SU-DHL-6 (cell line): Measurements from ENCODE around the gene NME4.

Experiments used
- H2AFZ ChIP-seq: fragments of 200-600 bp; sonication (generic); 2 replicates; pipeline ENCODE4 v1.6.1; 2014; ENCODE audit warnings: low read depth, mild to moderate bottlenecking, moderate library complexity, mixed read lengths, antibody characterized with exemption, low read length; ENCODE audit not compliant: severe bottlenecking
- H3F3A ChIP-seq: fragments of 200-600 bp; shearing (Covaris generic); 2 replicates; pipeline ENCODE4 v1.6.0; 2016; ENCODE audit warnings: antibody characterized with exemption, mild to moderate bottlenecking; ENCODE audit not compliant: insufficient read depth
- H3K27ac ChIP-seq: fragments of 200-600 bp; sonication (generic); 2 replicates; pipeline ENCODE4 v1.5.1; 2016; ENCODE audit warnings: low read depth, mild to moderate bottlenecking, low read length, moderate library complexity, mixed read lengths
- H3K27me3 ChIP-seq: fragments of 200-600 bp; sonication (generic), shearing (Covaris generic); 2 replicates; pipeline ENCODE4 v1.6.0; 2014; ENCODE audit warnings: mild to moderate bottlenecking, low read length
- H3K36me3 ChIP-seq: fragments of 200-600 bp; sonication (generic); 2 replicates; pipeline ENCODE4 v1.6.1; 2014; ENCODE audit warnings: mild to moderate bottlenecking, low read length, mixed read lengths
- H3K4me2 ChIP-seq: fragments of 300-600, 200-600 bp; shearing (Covaris generic), sonication (generic); 2 replicates; pipeline ENCODE4 v1.6.0; 2014; ENCODE audit warnings: low read length, low read depth, mild to moderate bottlenecking; ENCODE audit not compliant: poor library complexity, severe bottlenecking
- H3K4me3 ChIP-seq: fragments of 200-600 bp; sonication (generic); 2 replicates; pipeline ENCODE4 v1.5.1; 2014; ENCODE audit warnings: antibody characterized with exemption, low read length, mild to moderate bottlenecking, mixed read lengths; ENCODE audit not compliant: insufficient read depth, poor library complexity, severe bottlenecking
- H3K79me2 ChIP-seq: fragments of 200-600 bp; sonication (generic); 2 replicates; pipeline ENCODE4 v1.6.1; 2014; ENCODE audit warnings: mild to moderate bottlenecking, low read length, moderate library complexity; ENCODE audit not compliant: insufficient read depth
- H3K9ac ChIP-seq: fragments of 200-600 bp; sonication (generic); 2 replicates; pipeline ENCODE4 v1.7.0; 2014; ENCODE audit warnings: mild to moderate bottlenecking, low read length
- H3K9me2 ChIP-seq: fragments of 200-600 bp; sonication (generic); replicated peaks from 2 replicates; pipeline ENCODE4 v1.6.1; 2014; ENCODE audit warnings: low read length; ENCODE audit not compliant: insufficient read depth
- H3K9me3 ChIP-seq: fragments of 200-600 bp; sonication (generic); 2 replicates; pipeline ENCODE4 v1.6.1; 2014; ENCODE audit warnings: low read length, mixed read lengths; ENCODE audit not compliant: insufficient read depth
- H4K20me1 ChIP-seq: fragments of 200-600 bp; sonication (generic); 2 replicates; pipeline ENCODE4 v1.6.1; 2014; ENCODE audit warnings: low read depth, mild to moderate bottlenecking, antibody characterized with exemption, low read length, moderate library complexity, mixed read lengths
- EZH2phosphoT487 ChIP-seq: fragments of 200-600 bp; sonication (generic), shearing (Covaris generic); conservative IDR thresholded peaks from 2 replicates; pipeline ENCODE4 v1.6.1; 2018; ENCODE audit warnings: mild to moderate bottlenecking, antibody characterized with exemption, low read length, moderate library complexity, mixed read lengths
- TF ChIP-seq, protein P1 (sequence below): fragments of 200-600 bp; sonication (generic); IDR thresholded peaks from one replicate; pipeline ENCODE4 v1.5.1; 2017; ENCODE audit warnings: antibody characterized with exemption, mild to moderate bottlenecking, low read length, moderate library complexity; ENCODE audit not compliant: insufficient read depth, poor library complexity, severe bottlenecking

Gene NME4

DNA sequence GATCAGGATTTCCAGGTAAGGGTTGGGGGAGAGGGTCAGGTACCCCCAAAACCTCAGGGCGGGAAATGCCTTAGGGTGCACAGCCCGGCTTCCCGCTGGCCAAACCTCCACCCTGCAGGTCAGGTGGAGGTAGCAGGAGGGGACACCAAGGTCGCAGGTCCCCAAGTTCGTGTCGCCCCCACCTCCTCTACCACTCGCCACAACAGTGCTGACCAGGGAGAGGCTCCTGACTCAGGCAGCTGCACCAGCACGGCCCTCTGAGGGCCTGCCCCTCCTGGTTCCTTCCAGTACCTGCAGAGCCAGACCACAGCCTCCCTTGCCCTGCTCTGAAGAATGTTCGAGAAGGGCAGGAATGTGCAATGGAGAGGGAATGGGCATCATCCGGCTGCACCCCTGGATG lies 30.5 kb upstream of the NME4 start:
- no peak overlapping the region for H3K9ac ChIP-seq
- H3K9me3 ChIP-seq = no peaks in the 10 kb centered on the region
- H4K20me1 ChIP-seq = no peaks in the 10 kb centered on the region
- no peaks in the 10 kb centered on the region for H3K27me3 ChIP-seq
- no peaks in the 10 kb centered on the region for H3K9me2 ChIP-seq
- H3K27ac ChIP-seq = no peak overlapping the region
- H3K4me2 ChIP-seq = no peak overlapping the region
- H2AFZ ChIP-seq = no peak overlapping the region
- no peaks in the 10 kb centered on the region for H3K36me3 ChIP-seq
- no peak overlapping the region for H3K4me3 ChIP-seq
- no peaks in the 10 kb centered on the region for H3K79me2 ChIP-seq
- H3F3A ChIP-seq = 0 out of 2 replicates have a peak, but pooled peaks cover 4% of the 10 kb centered on the region
- TF ChIP-seq, protein P1, sequence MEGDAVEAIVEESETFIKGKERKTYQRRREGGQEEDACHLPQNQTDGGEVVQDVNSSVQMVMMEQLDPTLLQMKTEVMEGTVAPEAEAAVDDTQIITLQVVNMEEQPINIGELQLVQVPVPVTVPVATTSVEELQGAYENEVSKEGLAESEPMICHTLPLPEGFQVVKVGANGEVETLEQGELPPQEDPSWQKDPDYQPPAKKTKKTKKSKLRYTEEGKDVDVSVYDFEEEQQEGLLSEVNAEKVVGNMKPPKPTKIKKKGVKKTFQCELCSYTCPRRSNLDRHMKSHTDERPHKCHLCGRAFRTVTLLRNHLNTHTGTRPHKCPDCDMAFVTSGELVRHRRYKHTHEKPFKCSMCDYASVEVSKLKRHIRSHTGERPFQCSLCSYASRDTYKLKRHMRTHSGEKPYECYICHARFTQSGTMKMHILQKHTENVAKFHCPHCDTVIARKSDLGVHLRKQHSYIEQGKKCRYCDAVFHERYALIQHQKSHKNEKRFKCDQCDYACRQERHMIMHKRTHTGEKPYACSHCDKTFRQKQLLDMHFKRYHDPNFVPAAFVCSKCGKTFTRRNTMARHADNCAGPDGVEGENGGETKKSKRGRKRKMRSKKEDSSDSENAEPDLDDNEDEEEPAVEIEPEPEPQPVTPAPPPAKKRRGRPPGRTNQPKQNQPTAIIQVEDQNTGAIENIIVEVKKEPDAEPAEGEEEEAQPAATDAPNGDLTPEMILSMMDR = no peak
- TF ChIP-seq EZH2phosphoT487 = no peak

DNA sequence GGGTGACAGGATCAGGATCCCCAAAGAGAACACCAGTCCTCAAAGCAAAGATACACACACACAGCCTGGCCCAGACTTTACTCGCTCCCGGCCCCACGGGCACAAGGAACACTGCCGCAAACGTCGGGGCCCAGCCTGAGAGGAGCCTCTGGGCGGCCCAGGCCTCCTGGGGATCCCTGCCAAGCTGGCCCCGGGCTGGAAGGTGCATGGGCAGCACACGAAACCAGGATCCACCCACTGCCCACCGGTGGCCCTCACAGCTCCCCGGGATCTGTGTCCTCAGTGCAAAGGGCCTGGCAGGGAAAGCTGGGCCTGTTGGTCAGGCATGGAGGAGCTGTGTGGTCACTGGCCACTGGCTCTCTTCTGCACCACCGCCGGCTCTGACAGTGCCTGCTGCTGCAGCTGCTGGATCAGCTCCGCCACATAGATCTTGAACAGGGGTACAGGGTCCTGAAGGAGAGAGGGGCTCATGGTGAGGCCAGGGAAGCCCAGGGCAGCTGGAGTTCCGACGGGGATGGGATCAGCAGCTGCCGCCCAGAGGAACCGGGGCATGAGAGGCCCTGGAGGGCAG lies 29.6 kb upstream of the NME4 start:
- Histone ChIP-seq H3K36me3 (no peaks in the 10 kb centered on the region), H3K9me3 (no peaks in the 10 kb centered on the region), H3K9ac (no peak overlapping the region), H3K27ac (no peak overlapping the region), H2AFZ (no peak overlapping the region), H3K4me3 (no peak overlapping the region), H3K79me2 (no peaks in the 10 kb centered on the region), H3F3A (0 out of 2 replicates have a peak, but pooled peaks cover 4% of the 10 kb centered on the region), H3K4me2 (no peak overlapping the region), H3K27me3 (no peaks in the 10 kb centered on the region), H3K9me2 (no peaks in the 10 kb centered on the region), H4K20me1 (no peaks in the 10 kb centered on the region)
- TF ChIP-seq, protein P1 = no peak
- TF ChIP-seq EZH2phosphoT487 = no peak

DNA sequence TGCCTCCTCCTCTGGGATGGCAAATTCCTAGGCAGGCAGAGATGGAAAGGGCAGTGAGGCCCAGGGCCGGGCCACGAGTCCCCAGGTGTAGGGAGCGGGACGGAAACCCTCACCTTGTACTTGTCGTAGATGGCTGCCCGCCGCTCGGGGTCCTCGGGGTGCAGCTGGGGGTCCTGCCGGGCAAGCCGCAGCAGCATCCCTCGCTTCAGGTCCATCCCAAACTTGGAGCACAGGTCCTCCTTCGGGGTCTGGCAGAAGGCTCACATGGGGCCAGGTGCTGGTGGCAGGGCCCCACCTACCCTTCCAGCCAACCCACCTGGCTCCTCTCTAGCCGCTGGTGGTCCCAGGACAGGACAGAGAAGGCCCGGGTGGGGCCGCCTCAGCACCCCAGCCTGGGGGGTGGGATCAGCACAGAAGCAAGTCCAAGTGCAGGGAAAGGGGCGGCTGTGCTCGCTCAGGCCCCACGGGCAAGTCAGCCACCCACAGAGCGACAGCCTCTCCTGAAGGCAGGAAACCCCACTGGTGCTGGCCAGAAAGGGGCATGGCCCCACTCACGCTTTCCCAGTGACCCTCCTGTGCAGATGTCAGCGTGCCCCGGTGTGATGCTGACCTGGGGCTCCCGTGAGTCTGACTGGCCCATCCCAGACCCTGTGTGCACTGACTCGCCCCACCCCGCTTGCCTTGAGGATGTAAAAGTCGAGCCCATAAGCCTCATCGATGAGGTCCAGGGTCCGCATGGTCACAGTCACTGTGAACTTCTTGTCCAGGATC lies 28.4 kb upstream of the NME4 start:
- H3K4me2 ChIP-seq = no peak overlapping the region

More for the DNA sequence above, 28.4 kb upstream of the NME4 start:
- Histone ChIP-seq H4K20me1 (no peaks in the 10 kb centered on the region), H3K9ac (no peak overlapping the region), H3K9me3 (no peaks in the 10 kb centered on the region), H3K27ac (no peak overlapping the region), H2AFZ (no peak overlapping the region), H3F3A (0 out of 2 replicates have a peak, but pooled peaks cover 4% of the 10 kb centered on the region), H3K9me2 (no peaks in the 10 kb centered on the region), H3K36me3 (no peaks in the 10 kb centered on the region), H3K4me3 (no peak overlapping the region), H3K79me2 (no peaks in the 10 kb centered on the region), H3K27me3 (no peaks in the 10 kb centered on the region)
- TF ChIP-seq EZH2phosphoT487 = no peak
- TF ChIP-seq, protein P1 = no peak
